GM12864 (cell line): ENCODE measurements around the gene JAKMIP3.

Experiments used
- DNase-seq: peaks from one replicate; pipeline ENCODE4 v3.0.0-alpha.2; 2011; ENCODE audit warnings: low read depth
- H3K4me3 ChIP-seq: 2 replicates; pipeline ENCODE4 v1.5.1; 2011; ENCODE audit warnings: mild to moderate bottlenecking, low read depth, low read length, control low read depth
- TF ChIP-seq, protein P1 (sequence below): IDR thresholded peaks from 2 replicates; pipeline ENCODE4 v1.5.1; 2011; ENCODE audit warnings: low read depth, mild to moderate bottlenecking, moderate library complexity, low read length, control low read depth, inconsistent platforms; ENCODE audit errors: missing control alignments

The JAKMIP3 gene

DNA sequence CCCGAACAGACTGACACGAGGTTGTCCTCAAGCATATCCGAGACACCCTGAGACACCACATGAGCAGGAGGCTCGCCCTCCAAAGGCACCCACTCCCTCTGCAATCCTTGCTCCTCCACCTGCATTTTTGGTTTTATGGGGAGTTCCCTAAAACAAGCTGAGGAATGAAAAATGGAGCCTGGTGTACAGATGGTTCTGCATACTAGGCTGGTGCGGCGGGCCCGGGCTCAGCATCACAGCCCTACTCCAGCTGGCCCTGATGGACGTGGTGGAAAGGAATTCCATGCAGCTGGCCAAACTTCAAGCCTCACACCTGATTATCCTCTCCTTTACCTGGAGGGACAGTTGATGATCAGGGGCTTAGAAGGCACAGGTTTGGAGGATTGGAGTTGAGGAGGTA lies 30.3 kb upstream of the JAKMIP3 start:
- no peak overlapping the region for H3K4me3 ChIP-seq
- TF ChIP-seq, protein P1, sequence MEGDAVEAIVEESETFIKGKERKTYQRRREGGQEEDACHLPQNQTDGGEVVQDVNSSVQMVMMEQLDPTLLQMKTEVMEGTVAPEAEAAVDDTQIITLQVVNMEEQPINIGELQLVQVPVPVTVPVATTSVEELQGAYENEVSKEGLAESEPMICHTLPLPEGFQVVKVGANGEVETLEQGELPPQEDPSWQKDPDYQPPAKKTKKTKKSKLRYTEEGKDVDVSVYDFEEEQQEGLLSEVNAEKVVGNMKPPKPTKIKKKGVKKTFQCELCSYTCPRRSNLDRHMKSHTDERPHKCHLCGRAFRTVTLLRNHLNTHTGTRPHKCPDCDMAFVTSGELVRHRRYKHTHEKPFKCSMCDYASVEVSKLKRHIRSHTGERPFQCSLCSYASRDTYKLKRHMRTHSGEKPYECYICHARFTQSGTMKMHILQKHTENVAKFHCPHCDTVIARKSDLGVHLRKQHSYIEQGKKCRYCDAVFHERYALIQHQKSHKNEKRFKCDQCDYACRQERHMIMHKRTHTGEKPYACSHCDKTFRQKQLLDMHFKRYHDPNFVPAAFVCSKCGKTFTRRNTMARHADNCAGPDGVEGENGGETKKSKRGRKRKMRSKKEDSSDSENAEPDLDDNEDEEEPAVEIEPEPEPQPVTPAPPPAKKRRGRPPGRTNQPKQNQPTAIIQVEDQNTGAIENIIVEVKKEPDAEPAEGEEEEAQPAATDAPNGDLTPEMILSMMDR = no peak
- DNase-seq = no peak

DNA sequence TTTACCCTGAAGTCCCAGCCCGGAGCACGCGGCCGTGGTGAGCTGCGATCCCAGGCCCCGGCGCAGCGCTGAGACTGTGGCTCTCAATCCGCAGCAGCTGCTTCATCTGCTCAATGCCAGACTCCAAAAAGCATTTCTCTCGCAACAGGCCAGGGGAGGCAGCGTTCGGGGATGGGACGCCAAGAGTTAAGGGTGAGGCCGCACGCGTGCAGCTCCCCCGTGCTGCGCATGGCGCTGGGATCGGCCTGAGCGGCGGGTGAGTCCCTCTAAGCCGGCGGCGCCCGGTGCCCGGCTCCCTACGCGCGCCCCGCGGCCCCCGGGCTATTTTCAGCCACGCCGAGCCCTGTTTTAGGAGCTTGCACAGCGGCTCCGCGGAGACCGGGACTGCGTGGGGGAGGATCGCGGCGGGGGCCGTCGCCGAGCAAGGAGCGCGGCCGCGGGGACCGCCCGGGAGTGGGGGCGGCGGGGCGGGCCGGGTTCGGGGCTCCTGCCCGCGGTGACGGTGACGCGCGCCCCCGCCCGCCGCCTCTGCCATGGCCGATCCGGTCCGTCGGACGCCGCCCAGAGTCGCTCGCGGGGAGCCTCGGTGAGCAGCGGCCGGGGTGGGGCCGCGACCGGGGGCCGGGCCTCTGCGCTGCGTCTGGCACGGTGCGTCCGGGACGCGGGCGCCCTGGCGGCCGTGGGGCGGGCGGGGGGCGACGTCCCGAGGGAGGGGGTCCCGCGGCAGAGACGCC lies 29.4 kb upstream of the JAKMIP3 start:
- no peak for DNase-seq
- H3K4me3 ChIP-seq = no peak overlapping the region

DNA sequence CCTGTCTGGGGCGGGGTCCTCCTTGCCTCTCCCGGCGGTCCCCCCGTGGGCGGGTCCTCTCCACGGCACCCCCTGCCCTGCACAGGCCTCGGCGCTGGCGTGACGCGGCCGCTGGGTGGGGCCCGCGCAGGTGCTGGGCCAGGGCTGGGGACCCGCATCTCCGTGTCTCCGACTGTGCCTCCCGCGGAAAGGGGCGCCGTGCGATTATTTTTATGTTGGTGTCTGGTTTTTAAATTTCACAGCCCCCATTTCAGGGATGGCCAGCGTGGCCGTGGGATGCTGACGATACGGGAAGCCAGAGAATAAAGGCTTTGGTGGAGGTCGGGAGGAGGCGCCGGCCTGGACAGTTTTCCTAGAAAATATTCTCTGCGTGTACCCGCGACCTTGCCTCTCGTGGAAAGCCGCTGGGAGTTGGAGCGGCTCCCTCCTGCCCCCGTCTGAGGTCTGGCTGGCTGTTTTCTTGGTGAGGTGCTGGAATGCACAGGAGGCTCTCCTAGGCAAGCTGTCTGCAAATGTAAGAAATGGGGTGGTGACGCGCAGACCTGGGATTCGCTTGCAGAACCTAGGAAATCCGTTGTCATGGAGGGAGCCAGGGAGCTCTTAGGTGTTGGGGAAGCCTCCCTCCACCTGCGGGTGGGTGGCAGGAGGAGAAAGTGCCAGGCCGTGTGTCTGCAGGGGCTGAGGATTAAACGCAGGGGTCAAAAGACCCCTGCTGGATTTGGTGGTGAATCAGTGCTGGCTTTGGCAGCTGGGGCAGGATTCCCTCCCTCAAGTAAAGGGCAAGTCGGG lies 28.7 kb upstream of the JAKMIP3 start:
- TF ChIP-seq, protein P1 = no peak
- no peak overlapping the region for H3K4me3 ChIP-seq
- no peak for DNase-seq

More for the DNA sequence above, 29.4 kb upstream of the JAKMIP3 start:
- TF ChIP-seq, protein P1 = no peak

DNA sequence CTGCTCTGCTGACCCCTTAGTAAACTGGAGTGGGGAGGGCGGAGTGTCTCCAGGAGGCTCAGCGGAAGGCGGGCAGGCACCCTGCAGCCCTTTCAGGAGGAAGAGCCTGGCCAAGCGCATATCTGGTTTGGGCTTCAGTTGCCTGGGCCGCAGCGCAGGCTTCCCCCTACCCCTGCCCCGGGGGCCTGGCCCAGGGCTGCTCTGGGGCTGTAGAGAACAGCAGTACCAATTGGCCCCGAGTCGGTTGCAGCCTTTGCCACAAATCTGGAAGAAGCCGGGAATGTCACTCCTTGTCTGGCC lies 28.1 kb upstream of the JAKMIP3 start:
- no peak for DNase-seq
- TF ChIP-seq, protein P1 = no peak
- no peak overlapping the region for H3K4me3 ChIP-seq

DNA sequence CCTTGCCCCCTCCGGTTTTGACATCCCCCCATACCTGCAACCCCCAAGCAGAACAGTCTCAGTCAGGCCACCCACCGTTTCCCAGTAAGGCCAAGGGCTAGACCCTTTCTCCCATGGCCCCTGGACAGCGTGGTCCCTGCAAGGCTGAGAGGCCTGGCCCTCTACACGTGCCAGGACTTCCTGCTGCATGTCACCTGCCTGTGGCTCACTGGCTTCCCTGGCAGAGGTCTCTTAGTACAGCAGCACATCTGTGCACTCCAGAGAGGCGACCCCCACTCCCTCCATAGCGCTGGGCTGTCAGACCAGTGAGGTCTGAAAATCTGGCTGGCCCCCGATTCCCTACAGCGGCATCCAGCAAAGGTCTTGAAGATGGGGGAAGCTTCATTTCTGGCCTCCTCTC lies 26.4 kb upstream of the JAKMIP3 start:
- DNase-seq = no peak
- no peak overlapping the region for H3K4me3 ChIP-seq
- TF ChIP-seq, protein P1 = no peak

DNA sequence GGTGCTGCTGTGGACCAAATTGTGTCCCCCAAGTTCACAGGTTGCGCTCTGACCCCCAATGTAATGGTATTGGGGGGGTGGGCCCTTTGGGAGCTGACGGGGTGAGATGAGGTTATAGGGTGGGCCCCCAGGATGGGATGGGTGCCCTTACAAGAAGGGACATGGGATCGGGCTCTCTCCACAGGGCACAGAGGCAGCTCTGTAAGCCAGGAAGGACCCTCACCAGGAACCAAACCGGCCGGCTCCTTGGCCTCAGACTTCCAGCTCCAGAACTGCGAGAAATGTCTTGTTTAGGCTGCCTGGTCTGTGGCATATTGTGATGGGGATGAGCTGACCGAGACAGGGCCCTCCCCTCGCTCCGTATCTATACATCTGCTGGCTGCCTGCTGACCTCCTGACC lies 25.7 kb upstream of the JAKMIP3 start:
- DNase-seq = no peak
- TF ChIP-seq, protein P1 = no peak
- H3K4me3 ChIP-seq = no peak overlapping the region
